GM12873 (cell line): ENCODE data around the gene KDM4C.

Experiments
- TF ChIP-seq, protein P1 (sequence below): IDR thresholded peaks from 2 replicates; pipeline ENCODE4 v1.5.1; 2012; ENCODE audit warnings: low read depth, mild to moderate bottlenecking, moderate library complexity, low read length, control low read depth; ENCODE audit not compliant: insufficient read depth; ENCODE audit errors: missing control alignments

KDM4C gene

DNA sequence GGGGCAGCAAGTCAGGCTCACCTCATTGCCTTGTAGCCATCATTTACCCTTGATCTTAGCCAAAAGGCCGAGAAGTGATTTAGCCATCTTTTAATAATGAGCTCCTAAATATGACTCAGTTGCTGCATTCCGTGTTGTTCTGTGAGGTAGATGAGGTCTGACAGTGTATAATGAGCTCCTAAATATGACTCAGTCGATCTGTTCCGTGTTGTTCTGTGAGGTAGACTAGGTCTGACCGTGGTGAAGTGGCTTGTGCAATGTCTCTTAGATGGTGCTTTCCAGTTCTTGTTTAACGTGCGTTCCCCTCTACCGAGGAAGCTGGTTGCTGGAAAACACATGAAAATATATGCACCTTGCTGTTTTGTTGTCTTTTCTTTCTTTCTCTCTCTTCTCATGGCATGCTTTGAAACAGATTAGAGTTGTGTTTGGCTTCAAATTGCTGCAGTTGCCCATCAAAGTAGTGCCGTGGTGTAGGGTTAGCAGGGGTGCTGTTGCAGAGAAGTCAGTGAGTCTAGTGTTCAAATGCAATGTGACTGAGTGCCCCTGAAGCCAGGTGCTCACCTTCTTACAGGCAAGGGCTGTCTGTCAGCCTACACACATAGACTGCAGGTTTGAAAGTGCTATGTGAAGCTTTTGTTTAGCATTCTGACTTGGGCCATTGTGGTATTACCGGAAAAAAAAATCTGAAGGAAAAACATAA is 118.6 kb downstream of the KDM4C start:
- TF ChIP-seq, protein P1, sequence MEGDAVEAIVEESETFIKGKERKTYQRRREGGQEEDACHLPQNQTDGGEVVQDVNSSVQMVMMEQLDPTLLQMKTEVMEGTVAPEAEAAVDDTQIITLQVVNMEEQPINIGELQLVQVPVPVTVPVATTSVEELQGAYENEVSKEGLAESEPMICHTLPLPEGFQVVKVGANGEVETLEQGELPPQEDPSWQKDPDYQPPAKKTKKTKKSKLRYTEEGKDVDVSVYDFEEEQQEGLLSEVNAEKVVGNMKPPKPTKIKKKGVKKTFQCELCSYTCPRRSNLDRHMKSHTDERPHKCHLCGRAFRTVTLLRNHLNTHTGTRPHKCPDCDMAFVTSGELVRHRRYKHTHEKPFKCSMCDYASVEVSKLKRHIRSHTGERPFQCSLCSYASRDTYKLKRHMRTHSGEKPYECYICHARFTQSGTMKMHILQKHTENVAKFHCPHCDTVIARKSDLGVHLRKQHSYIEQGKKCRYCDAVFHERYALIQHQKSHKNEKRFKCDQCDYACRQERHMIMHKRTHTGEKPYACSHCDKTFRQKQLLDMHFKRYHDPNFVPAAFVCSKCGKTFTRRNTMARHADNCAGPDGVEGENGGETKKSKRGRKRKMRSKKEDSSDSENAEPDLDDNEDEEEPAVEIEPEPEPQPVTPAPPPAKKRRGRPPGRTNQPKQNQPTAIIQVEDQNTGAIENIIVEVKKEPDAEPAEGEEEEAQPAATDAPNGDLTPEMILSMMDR, result no peak

GRCh38 chr9:6877671-6878161 is 119.9 kb downstream of the KDM4C start:
- TF ChIP-seq, protein P1, result no peak

DNA sequence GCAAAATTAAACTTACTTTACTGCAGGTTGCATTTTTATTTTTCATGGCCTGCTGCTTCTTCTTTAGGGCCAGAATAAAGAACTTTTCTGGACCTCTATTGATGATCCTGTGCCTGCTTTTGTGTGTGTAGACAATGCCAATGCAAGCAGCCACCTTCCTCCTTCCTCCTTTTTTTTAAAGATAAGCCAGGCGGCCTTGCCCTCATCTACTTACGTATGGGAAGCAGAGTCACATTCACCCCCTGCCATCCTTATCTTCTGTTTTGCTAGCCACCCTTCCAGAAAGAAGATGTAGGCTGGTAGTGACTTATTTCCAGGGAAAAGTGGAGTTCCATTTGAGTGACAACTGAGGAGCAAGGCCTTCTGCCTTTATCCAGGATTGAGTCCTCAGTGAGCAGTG is 122.9 kb downstream of the KDM4C start:
- TF ChIP-seq, protein P1, result no peak

DNA sequence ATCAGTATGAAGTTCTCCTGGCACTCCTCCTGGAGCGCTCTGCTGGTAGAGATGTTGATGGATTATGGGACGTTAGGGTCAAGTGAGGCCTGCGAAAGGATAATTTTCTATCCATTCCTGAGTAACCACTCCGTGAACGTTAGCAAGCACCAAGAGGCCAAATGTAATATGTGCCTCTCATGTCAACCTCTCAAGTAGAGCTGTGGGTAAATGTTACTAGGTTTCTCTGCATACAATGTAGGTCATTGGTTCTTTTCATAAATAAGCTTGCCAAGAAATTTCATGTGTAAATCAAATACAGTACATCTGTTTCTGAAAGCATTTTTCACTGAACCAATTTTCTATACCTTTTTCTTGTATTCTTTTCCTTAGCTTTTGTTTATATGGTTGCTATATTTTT is 126.3 kb downstream of the KDM4C start:
- TF ChIP-seq, protein P1, result no peak

GRCh38 chr9:6884990-6885389 is 127.2 kb downstream of the KDM4C start:
- TF ChIP-seq, protein P1, result no peak

- TF ChIP-seq, protein P1, result no peak
Observed at GRCh38 chr9:6887051-6887450, 129.3 kb downstream of the KDM4C start.

- TF ChIP-seq, protein P1, result no peak
Observed at GRCh38 chr9:6889868-6890267, 132.1 kb downstream of the KDM4C start.
